HG03571 (cell line): ENCODE data around the gene EME2.

Source experiments
- ATAC-seq: cut with Tn5 transposase; IDR thresholded peaks from one replicate; pipeline ENCODE4 v1.9.1; 2021; ENCODE audit not compliant: unreplicated experiment

Gene EME2

DNA sequence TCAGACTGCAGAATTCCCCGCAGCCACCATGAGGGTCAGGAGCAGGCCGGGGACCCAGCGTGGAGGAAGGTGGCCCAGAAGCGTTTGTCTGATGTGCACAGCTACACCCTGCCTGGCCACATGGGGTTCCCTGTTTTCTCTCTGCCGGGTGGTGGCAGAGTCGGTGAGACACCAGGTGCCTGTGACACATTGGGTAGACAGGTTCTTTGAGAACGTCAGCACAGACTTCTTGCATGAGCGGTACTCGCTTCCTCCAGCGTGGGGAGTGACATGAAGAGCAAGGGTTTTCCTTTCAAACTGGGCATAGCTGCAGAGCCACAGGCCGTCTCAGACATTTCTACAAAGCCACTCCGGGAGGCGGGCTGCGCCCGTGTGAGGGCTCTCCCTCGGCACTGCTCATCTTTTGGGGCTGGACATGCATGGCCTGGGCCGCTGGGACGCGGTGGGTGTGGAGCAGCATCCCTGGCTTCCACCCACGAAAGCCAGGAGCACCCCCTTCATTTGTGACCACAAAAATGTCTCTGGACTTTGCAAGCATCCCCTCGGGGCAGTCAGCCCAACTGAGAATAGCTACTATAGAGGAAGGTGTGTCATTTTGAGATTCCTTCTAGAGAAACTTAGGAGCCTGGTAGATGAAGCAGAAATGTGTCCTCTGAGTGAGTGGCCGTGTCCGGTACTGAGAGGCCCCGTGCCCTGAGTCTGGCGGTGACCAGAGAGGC, 27.3 kb upstream of the EME2 start:
- no peak for ATAC-seq

DNA sequence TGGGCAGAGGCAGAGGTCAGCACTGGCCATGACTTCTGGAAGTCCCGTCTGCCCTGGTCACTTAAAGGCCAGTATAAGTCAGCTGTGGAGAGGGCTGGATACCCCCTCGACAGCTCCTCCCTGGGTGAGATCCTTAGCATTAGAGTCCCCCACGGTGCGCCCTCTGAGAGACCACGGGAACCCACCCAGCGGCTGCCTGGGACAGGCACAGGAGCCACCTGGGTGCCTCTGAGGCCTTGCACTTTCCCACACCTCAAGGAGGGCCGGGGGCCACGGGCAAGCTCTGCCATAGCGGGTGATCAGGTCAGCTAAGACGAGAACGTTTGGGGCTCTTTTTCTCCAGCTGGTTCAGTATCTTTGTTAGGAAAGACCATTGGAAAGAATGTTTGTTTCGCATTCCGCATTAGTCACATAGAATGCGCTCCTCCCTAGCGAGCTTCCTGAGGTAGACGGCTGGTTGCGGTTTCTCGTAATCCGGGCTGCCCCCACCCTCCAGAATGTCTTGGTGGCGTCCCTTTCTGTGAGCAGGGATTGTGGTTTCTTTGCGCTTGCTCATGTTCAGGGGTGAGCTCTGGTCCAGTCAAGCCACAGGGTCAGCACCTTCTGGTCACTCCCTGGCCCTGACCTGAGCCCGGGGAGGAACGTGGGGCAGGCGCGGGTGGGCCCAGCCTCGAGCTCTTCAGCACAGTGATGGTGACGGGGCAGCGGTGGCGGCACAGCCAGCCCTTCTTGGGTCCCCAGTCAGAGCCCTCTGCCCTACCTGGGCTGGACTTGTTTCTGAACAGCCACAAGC, 26.5 kb upstream of the EME2 start:
- no peak for ATAC-seq

DNA sequence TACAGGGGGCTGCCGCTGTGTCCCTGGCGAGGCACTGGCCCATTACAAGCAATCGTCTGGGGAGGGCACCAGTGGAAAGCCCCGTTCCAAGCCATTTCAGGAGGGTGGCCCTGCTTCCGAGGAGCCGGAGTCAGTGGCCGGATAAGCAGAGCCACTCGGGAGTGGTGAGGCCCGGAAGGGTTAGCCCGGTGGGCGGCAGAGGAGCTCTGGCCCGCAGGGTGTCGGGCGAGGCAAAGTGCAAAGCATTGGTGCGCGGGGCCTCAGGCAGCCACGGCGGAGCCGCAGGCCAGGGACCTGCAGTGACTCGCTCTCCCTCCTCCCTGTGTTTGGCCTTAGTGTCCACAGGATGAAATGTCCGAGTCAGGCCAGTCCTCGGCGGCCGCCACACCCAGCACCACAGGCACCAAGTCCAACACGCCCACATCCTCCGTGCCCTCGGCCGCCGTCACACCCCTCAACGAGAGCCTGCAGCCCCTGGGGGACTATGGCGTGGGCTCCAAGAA, 25.9 kb upstream of the EME2 start:
- ATAC-seq: no peak

DNA sequence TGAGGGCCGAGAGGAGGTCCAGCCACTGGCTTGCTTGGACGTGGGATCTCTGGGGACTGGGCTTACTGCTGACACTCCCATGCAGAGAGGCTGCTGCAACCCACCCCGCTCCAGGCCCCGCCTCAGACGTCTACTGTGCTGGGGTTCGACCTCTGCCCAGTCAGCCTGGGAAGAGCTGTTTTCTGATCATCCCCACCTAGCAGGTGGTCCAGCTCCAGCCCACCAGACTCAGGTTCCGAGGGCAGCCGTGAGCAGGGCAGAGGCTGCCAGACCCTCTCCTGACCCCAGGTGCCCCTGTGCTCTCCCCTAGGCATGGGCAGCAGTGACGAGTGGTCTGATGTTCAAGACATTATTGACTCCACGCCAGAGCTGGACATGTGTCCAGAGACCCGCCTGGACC, 24.7 kb upstream of the EME2 start:
- no peak for ATAC-seq

DNA sequence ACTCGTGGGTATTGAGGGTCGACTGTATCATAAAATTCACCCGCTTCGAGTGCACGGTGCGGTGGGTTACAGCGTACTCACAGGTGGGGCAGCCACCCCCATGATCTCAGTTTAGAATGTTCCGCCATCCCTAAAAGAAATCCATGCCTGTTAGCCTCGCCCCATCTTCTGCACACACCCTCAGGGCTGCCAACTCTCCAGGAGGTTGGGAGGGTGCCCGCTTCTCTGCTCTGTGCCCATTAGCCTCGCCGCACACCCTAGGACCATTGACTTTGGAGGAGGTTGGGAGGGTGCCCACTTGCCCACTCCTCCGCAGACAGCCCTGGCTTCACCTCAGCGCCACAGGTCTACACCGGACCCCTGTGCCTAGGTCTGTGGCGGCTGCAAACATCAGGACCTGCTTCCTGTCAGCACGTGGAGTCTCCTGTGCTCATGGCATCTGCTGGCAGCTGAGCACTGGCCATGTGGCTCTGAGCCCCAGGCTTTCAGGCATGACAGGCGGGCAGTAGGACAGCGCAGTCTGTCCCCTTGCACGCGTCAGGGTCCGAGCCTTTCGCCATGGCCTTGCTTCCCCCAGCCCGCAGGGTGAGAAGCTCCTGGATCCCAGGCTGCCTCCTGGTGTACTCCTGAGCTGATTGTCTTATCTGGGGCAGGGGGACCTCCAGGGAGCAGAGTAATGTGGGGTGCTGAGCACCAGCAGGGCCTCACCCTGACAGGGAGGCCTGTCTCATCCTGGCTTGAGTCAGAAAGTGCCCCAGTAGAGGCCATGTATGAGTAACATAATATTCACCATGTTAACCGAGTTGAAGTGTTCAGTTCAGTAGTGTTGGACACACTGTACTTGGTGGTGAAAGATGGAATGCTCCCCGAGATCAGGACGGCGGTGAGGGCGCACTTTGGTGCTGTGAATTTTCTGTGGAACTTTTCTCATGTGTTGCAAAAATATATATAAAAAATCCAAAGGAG, 23.2 kb upstream of the EME2 start:
- ATAC-seq: no peak

DNA sequence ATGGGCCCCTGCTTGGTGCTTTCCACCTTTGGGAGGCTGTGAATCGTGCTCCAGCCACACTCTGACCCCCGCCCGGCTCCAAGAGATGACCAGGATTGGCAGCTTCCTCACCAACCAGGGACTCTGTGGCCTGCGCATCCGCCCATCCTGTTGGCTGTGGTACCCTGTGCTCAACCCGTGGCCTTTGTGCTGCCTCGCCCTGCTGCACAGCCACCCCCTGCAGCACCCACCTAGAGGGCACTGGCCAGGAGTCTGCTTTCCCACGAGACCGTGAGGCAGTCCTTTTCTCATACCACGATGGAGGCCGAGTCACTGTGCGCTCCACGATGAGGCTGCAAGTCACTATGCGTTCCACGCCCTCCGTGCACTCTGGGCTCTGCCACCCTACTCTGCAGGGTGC, 20.7 kb upstream of the EME2 start:
- no peak for ATAC-seq

DNA sequence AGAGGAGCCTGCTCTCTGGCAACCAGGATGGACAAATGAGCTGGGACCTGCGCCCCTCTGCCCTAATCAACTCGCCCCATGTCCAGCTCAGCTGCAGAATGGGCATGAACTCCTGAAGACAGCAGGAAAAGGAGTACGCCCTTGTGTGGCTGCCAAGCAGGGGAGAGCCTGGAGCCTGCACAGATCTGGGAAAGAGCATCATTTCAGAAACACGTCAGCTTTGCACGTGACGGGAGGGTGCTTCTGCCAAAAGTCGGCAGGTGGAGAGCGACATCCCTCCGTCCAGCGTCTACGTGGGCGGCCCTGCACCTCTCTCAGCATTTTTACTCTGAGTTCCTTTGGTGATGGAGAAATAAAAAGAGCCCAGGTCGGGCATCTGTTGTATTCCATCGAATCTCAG, 19.8 kb upstream of the EME2 start:
- no peak for ATAC-seq

DNA sequence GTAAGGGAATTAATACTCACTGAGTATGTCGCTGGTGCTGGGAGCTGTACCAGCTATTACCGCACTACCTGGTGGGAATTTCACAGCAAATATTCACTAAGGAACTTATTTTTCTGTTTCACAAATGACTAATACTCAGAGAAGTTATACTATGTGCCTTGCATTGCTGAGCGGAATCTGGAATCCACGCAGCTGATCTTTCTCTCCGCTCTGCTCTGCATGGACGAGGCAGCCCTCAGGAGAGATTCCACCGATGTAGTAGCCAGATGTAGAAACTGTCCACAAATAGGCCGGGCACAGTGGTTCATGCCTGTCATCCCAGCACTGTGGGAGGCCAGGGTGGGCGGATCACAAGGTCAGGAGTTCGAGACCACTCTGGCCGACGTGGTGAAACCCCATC, 18.4 kb upstream of the EME2 start:
- no peak for ATAC-seq

DNA sequence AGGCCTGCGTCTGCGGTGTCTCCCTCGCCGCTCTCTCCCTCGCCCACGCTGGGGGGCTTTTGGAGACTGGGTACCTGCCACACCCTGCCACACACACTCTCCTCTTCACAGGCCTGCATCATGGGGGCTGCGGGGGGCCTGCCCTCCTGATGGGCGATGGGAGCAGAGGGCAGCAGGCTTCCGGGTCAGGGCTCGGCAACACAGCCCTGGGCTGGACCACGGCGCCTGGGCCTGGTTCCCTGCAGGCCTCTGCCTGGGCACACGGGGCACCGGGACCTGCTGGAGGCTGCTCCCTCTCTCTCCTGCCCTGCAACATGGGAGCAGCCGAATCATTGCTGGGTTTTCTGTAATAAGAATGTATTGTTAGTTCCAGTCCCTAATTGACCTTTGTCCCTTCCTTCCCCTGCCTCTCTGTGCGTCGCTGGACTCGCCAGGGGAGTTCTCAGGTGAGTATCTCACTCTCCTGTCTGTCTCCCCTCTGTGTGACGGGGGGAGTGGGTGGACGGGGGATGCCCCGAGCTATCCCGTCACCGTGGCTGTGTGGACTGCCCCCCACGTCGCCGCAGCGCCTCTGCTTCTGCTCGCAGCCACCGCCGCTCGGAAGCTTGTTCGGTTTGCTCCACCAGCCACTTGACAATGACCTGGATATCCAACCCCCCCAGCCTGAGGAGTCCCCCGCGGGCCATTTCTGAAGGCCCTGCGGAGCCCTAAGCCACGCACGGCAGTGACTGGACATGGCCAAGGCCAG, 14.7 kb upstream of the EME2 start:
- no peak for ATAC-seq

DNA sequence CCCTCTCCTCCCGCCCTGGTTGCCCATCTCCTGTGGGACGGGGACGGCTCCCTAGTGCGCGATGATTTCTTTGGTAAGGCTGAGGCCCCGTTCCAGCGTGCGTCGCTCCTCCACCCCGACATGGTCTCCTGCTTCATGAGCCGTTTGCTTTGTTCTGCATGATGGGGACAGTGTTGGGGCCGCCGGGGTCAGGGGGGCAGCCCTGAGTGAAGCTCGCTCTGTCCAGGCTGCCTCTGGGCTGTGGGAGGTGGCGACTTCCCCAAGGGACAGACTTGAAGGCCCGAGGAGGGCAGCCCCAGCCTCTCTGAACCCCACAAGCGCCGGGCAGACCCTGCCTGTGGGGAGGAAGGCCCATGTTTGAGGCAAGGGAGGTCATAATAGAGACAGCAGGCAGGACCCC, 13.7 kb upstream of the EME2 start:
- ATAC-seq: no peak

DNA sequence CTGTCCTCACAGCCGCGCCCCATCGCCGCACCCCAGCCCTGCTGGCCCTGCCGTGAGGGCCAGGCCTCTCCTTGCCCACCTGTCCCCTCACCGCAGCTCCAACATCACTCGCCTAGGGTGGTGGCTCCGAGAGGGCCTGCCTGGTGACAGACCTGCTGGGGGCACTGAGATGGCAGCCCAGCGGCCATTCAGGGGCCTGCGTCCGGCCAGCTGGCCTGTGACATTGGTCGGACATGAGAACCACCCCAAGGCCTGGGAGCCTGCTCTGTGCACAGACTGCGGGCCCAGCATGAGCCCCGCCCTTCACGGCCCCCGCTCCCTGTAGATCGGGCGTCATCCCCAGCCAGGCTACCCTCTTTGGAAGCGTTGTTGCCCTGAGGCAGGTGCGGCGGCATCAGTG, 13.1 kb upstream of the EME2 start:
- ATAC-seq: no peak

DNA sequence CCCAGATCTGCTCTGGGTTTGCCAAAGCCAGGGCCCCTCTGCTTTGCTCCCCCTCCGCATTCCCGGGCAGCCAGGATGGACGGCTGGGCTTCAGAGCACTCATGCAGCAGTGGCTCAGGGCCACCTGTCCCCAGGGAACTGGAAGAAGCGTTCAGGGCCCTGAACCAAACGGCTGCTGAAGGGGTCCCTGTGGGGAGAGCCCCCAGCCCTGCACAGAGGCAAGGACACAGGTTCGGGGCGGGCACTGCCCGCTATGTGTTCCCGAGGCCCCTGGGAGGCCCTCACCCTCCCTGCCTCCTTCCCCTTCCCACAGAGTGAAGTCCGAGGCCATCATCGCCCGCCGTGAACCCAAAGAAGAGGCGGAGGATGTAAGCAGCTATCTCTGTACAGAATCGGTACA, 11.7 kb upstream of the EME2 start:
- no peak for ATAC-seq

DNA sequence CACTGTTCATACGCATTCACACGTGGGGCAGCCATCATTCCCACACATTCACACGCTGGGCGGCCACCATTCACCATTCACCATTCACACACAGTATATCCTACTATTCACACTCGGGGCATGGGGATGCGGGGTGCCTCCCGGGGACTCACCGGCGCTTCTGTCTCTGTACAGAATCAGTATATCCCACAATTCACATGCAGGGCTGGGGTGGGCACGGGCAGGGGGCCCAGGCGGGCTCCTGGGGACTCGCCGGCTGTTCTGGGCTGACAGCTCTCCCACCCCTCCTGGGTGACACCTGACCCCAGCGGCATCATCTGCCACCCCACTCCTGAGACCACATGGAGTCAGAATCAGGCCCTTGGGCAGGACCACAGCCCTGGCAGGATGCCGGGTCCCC, 10.9 kb upstream of the EME2 start:
- no peak for ATAC-seq

DNA sequence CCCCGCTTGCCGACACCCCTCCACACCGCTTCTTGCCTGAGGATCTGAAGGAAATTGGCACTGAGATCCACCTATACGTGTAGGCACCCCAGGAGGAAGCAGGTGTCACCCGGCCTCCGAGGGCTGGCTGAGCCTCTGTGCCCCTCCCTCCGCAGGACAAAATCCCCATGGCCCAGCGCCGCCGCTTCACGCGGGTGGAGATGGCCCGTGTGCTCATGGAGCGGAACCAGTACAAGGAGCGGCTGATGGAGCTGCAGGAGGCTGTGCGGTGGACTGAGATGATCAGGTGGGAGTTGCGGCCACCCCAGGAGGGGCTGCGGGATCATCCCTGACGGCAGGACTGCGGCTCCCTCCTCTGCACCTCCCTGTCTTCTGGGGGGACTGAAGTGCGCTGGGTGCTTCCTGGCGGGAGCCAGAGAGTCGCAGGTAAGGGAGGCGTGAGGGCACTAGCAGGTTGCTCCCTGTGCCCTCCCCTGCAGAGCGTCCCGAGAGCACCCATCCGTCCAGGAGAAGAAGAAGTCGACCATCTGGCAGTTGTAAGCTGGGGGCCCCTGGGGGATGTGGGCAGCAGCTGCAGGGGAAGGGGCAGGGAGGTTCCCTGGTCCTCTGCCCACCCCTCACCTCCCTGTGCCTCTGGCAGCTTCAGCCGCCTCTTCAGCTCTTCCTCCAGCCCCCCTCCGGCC, 10.3 kb upstream of the EME2 start:
- no peak for ATAC-seq

DNA sequence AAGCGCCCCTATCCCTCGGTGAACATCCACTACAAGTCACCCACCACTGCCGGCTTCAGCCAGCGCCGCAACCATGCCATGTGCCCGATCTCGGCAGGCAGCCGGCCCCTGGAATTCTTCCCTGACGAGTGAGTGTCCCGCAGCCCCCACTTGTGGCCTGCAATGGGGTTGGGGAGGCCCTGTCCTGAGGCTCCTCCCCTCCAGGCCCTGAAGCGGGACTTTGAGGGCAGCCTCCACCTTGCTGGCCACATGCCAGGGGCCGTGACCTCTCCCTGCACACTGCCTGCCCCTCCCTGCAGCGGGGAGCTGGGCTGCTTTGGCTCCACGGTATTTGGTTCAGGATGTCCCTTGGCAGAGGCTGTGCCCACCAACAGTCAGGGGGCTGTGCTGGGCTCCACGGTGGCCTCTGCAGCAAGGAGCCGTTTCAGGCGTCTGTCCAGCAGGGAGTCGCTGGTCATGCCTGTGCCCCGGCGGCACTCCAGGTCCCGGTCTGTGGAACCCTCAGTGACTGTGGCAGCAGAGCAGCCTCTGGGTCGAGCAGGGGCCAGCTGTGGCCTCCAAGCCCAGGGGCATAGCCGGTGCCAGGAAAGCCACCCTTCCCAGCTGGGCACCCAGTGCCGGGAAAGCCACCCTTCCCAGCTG, 9.6 kb upstream of the EME2 start:
- ATAC-seq: no peak

DNA sequence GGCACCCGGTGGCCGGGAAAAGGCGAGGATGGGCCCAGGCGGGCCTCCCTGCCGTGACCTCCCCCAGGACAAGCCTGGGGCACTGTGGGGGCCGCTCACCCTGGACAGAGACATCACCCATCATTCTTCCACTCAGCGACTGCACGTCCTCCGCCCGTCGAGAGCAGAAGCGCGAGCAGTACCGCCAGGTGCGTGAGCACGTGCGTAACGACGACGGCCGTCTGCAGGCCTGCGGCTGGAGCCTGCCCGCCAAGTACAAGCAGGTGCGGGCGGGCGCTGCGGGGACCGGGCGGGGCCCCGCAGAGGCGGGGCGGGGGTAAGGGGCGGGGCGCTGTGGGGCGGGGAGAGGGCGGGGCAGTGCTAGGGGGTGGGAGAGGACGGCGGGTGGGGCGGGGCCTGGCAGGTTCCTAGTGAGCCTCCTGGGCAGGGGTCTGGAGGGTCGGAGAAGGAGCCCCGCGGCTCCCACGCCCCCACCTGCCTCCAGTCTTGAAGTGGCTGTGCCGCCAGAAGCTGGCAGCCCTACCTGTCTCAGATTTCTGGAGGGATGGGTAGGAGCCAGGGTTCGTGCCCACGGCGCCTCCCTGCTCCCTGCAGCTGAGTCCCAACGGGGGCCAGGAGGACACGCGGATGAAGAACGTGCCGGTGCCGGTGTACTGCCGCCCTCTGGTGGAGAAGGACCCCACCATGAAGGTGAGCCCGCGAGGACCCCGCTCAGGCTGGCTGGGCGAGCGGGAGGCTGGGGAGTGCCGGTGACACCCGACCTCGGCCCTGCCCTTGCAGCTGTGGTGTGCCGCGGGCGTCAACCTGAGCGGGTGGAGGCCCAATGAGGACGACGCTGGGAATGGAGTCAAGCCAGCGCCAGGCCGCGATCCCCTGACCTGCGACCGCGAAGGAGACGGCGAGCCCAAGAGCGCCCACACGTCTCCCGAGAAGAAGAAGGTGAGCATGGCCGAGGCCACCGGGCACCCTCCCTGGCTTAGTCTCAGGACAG, 8.8 kb upstream of the EME2 start:
- ATAC-seq: no peak

DNA sequence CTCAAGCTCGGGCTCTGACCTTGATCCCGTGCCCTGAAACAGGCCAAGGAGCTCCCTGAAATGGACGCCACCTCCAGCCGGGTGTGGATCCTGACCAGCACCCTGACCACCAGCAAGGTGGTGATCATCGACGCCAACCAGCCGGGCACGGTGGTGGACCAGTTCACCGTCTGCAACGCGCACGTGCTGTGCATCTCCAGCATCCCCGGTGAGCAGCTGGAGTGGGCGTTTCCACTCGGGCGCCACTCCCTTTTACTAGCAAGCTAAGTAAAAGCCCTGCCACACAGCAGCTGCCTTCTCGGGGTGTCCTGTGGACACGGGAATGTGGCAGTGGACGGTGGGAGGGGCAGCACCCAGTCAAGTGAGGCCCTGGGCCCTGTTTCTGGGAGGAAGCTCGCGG, 7.6 kb upstream of the EME2 start:
- ATAC-seq: no peak

DNA sequence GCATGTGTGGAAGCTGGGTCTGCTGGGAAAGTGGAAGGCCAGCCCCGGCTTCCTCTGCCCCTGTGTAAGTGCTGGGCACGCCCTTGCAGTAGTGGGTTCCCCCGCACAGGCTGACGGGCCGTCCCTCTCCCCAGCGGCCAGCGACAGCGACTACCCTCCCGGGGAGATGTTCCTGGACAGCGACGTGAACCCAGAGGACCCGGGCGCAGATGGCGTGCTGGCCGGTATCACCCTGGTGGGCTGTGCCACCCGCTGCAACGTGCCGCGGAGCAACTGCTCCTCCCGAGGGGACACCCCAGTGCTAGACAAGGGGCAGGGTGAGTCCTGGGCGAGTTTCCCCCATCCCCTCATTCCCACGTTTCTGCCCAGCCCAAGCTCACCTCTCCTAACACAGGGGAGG, 6.8 kb upstream of the EME2 start:
- no peak for ATAC-seq
